HCT116 (cell line): ENCODE data around the gene SUPT20HL2. TPM values are rescaled to one million over a fixed set of nuclear protein-coding genes. Genes with fewer than 3 reads are reported as not detected.

Experiments
- ATAC-seq: fragments of 200-7000 bp; cut with Tn5 transposase; 2 replicates; pipeline ENCODE4 v1.9.1; 2020; ENCODE audit warnings: mild to moderate bottlenecking, moderate library complexity
- BruUV-seq: library from RNA; stranded (reverse); fragments of 400-500 nt; replicated peaks from 2 replicates; lab custom pipeline; 2021; lab: Mats Ljungman, UMichigan
- CTCF ChIA-PET: fragments of 300-600 bp; sonication (Branson Sonifier 250); formaldehyde crosslinking; loops from one replicate; lab custom pipeline; 2021; ENCODE audit warnings: antibody characterized with exemption; lab: Charles Lee
- POLR2A ChIA-PET: fragments of 300-600, 350-600 bp; sonication (Branson Sonifier 250); formaldehyde crosslinking; loops from one replicate; lab custom pipeline; 2021; ENCODE audit warnings: antibody characterized with exemption; lab: Charles Lee
- RAD21 ChIA-PET, 2 experiments: fragments of 300-600 bp; sonication (Branson Sonifier 250); formaldehyde crosslinking; loops; one replicate each; lab custom pipeline; 2023; ENCODE audit warnings: low total read pairs in 2 of 2; ENCODE audit not compliant: uncharacterized antibody in 2 of 2, unreplicated experiment in 2 of 2, low non-redundant PET in 1 of 2; lab: Charles Lee
- DNase-seq: peaks from one replicate; pipeline ENCODE4 v3.0.0-alpha.2; 2010; ENCODE audit warnings: low read depth, low spot score
- H2AFZ ChIP-seq: fragments of 200-600 bp; shearing (Covaris generic), sonication (generic); 2 replicates; pipeline ENCODE4 v1.6.1; 2017; ENCODE audit warnings: low read depth, mixed run types, mixed read lengths, antibody characterized with exemption, low read length; ENCODE audit not compliant: poor library complexity, severe bottlenecking
- H3K27ac ChIP-seq: 2 replicates; pipeline ENCODE4 v1.5.1; 2012; ENCODE audit warnings: low read depth, low read length
- H3K27me3 ChIP-seq: fragments of 200-600 bp; sonication (generic); 2 replicates; pipeline ENCODE4 v1.6.1; 2016; ENCODE audit warnings: mixed run types, low read length, mixed read lengths; ENCODE audit not compliant: insufficient read depth
- H3K36me3 ChIP-seq, 2 experiments: fragments of 200-500 bp in 1 of 2; fragments of 200-600 bp in 1 of 2; sonication (Bioruptor generic) in 1 of 2; sonication (generic) in 1 of 2; 2 replicates each; pipeline versions ENCODE4 v1.5.1 to v1.6.1; 2014 to 2016; ENCODE audit warnings: low read length in 2 of 2, inconsistent platforms in 1 of 2, mixed read lengths in 1 of 2, mixed run types in 1 of 2; ENCODE audit not compliant: insufficient read depth in 2 of 2, control insufficient read depth in 1 of 2
- H3K4me1 ChIP-seq, 2 experiments: fragments of 200-600 bp in 1 of 2; sonication (generic) in 1 of 2; 2 replicates each; pipeline versions ENCODE4 v1.5.1 to v1.6.1; 2012 to 2017; ENCODE audit warnings: low read length in 2 of 2, inconsistent platforms in 1 of 2, mild to moderate bottlenecking in 1 of 2, mixed read lengths in 1 of 2, mixed run types in 1 of 2, moderate library complexity in 1 of 2; ENCODE audit not compliant: insufficient read depth in 2 of 2, control insufficient read depth in 1 of 2
- H3K4me2 ChIP-seq: fragments of 200-600 bp; sonication (generic); 2 replicates; pipeline ENCODE4 v1.6.1; 2017; ENCODE audit warnings: mixed run types, low read length, mixed read lengths
- H3K4me3 ChIP-seq, 2 experiments: fragments of 200-600 bp in 1 of 2; sonication (generic) in 1 of 2; replicated peaks in 1 of 2; 2 replicates each; pipeline ENCODE4 v1.5.1; 2011 to 2016; ENCODE audit warnings: low read length in 2 of 2, control low read depth in 1 of 2, low read depth in 1 of 2, mild to moderate bottlenecking in 1 of 2, mixed read lengths in 1 of 2, mixed run types in 1 of 2
- H3K79me2 ChIP-seq: fragments of 200-600 bp; sonication (generic); 2 replicates; pipeline ENCODE4 v1.6.1; 2017; ENCODE audit warnings: mild to moderate bottlenecking, mixed run types, low read length, moderate library complexity, mixed read lengths; ENCODE audit not compliant: insufficient read depth
- H3K9ac ChIP-seq: fragments of 200-600 bp; sonication (generic); 2 replicates; pipeline ENCODE4 v1.6.1; 2016; ENCODE audit warnings: low read length, mixed read lengths
- H3K9me2 ChIP-seq: fragments of 200-600 bp; sonication (generic), shearing (Covaris generic); 2 replicates; pipeline ENCODE4 v1.6.1; 2017; ENCODE audit warnings: mixed run types, mild to moderate bottlenecking, moderate library complexity; ENCODE audit not compliant: insufficient read depth
- H3K9me3 ChIP-seq, 2 experiments: fragments of 200-500 bp in 1 of 2; fragments of 200-600 bp in 1 of 2; sonication (Bioruptor generic) in 1 of 2; sonication (generic) in 1 of 2; 2 replicates each; pipeline ENCODE4 v1.6.1; 2014 to 2017; ENCODE audit warnings: low read length in 2 of 2, mixed read lengths in 2 of 2, inconsistent platforms in 1 of 2, low read depth in 1 of 2, mild to moderate bottlenecking in 1 of 2, mixed run types in 1 of 2, moderate library complexity in 1 of 2; ENCODE audit not compliant: control insufficient read depth in 1 of 2, insufficient read depth in 1 of 2
- H4K20me1 ChIP-seq: fragments of 200-600 bp; sonication (generic), shearing (Covaris generic); 2 replicates; pipeline ENCODE4 v1.6.1; 2017; ENCODE audit warnings: mixed run types, mild to moderate bottlenecking, moderate library complexity; ENCODE audit not compliant: insufficient read depth
- CBX3 ChIP-seq: IDR thresholded peaks from 2 replicates; pipeline ENCODE4 v1.6.1; 2012; ENCODE audit warnings: low read depth
- EGR1 ChIP-seq: IDR thresholded peaks from 2 replicates; pipeline ENCODE4 v1.6.1; 2012; ENCODE audit warnings: low read depth
- EZH2 ChIP-seq: fragments of 200-600 bp; sonication (generic); IDR thresholded peaks from 2 replicates; pipeline ENCODE4 v1.6.1; 2017; ENCODE audit warnings: antibody characterized with exemption, mixed run types
- EZH2phosphoT487 ChIP-seq: fragments of 200-600 bp; IDR thresholded peaks from 2 replicates; pipeline ENCODE4 v1.6.1; 2018; ENCODE audit warnings: antibody characterized with exemption, borderline replicate concordance
- MAX ChIP-seq: IDR thresholded peaks from 2 replicates; pipeline ENCODE4 v1.6.1; 2012
- REST ChIP-seq: IDR thresholded peaks from 2 replicates; pipeline ENCODE4 v1.6.1; 2012; ENCODE audit warnings: low read depth
- SP1 ChIP-seq: IDR thresholded peaks from 2 replicates; pipeline ENCODE4 v1.6.1; 2012; ENCODE audit warnings: low read depth
- TCF7L2 ChIP-seq: IDR thresholded peaks from 2 replicates; pipeline ENCODE4 v1.7.0; 2011; ENCODE audit warnings: borderline replicate concordance, inconsistent platforms; ENCODE audit not compliant: insufficient read depth, insufficient read length; ENCODE audit errors: extremely low read depth
- ZFX ChIP-seq: fragments of 450-650 bp; IDR thresholded peaks from 2 replicates; pipeline ENCODE4 v1.6.1; 2017
- intact Hi-C: fragments of 100-400 bp; cut with micrococcal nuclease; formaldehyde crosslinking; loops from 2 replicates; pipeline ENCODE4 v1.10.0; 2022
- total RNA-seq: library from RNA; stranded (reverse); gene quantifications from one replicate; pipeline ENCODE4 v1.2.1, GENCODE V29; 2021; ENCODE audit not compliant: unreplicated experiment

The SUPT20HL2 gene
- total RNA-seq, 1 experiment from 2014 or later = not detected

GRCh38 chrX:24268786-24269185, 45.1 kb downstream of the SUPT20HL2 start (continued):
- TF ChIP-seq REST (no peak), EZH2 (no peak)

- BruUV-seq = no TSS peak
- H3K27ac ChIP-seq = no peak overlapping the region
- H3K4me2 ChIP-seq = 0 out of 2 replicates have a peak overlapping the region, but pooled peaks have one; percentile 17
- RAD21 ChIA-PET = no interaction called here
- H2AFZ ChIP-seq = no peak overlapping the region
- no peaks in the 10 kb centered on the region for H3K79me2 ChIP-seq
- DNase-seq = no peak
- no peaks in the 10 kb centered on the region for H3K36me3 ChIP-seq
- intact Hi-C loops = no loop called here
- TF ChIP-seq CBX3 (no peak), TCF7L2 (no peak), EZH2phosphoT487 (no peak), ZFX (no peak), EGR1 (peak; percentile 35; the same call in 1 of the 2 replicates), SP1 (no peak), MAX (no peak)
- H3K9me3 ChIP-seq = no peaks in the 10 kb centered on the region
- CTCF ChIA-PET = no interaction called here
- H3K9ac ChIP-seq = no peak overlapping the region
- H3K4me3 ChIP-seq = no peak overlapping the region
- ATAC-seq = no peak
- no peaks in the 10 kb centered on the region for H3K27me3 ChIP-seq
- no peaks in the 10 kb centered on the region for H3K9me2 ChIP-seq
- H4K20me1 ChIP-seq = no peaks in the 10 kb centered on the region
- POLR2A ChIA-PET = no interaction called here
- H3K4me1 ChIP-seq = peaks cover 0 to 6% of the 10 kb centered on the region in 2 experiments; a peak in 2 of 4 replicates
Measured at GRCh38 chrX:24266996-24267395, 46.9 kb downstream of the SUPT20HL2 start.
